Measurements from ENCODE around the gene SPNS2.

SPNS2 gene

DNA sequence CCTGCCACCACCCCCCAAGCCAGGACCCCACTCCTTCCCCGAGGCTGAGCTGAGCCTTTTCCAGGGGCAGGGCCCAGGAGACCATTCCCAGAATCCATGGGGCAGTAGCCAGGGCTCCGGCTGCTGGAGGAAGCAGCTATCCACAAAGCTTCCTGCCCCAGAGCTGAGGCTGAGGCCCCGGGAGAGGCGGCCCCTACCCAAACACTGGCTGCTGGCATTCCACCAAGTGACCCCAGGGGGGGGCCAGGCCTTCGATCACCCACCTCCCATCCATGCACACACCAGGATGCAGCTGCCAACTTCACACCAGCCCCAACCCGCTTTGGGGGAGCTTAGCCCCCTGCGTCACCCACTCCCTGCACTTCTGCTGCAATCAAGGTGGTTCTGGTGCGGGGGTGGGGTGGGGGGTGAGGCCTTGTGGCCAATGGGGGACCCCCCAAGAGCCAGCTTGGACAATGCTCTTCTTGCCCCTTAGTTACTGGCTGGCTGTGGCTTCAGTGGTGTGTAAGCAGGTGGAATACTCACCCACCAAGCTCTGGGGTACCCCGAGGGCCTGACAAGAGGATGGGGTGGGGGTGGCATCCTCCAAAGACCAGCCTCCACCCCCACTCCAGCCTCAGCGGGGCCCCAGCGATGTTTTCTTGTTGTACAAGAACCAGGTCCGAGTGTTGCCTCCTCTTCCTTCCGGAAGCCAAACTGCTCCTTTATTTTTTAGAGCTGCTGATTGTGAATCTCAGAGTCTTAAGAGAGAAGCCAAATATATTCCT, 39.7 kb downstream of the SPNS2 start:
- no peak for DNase-seq

GRCh38 chr17:4539025-4539424, 40.3 kb downstream of the SPNS2 start:
- DNase-seq = no peak

DNA sequence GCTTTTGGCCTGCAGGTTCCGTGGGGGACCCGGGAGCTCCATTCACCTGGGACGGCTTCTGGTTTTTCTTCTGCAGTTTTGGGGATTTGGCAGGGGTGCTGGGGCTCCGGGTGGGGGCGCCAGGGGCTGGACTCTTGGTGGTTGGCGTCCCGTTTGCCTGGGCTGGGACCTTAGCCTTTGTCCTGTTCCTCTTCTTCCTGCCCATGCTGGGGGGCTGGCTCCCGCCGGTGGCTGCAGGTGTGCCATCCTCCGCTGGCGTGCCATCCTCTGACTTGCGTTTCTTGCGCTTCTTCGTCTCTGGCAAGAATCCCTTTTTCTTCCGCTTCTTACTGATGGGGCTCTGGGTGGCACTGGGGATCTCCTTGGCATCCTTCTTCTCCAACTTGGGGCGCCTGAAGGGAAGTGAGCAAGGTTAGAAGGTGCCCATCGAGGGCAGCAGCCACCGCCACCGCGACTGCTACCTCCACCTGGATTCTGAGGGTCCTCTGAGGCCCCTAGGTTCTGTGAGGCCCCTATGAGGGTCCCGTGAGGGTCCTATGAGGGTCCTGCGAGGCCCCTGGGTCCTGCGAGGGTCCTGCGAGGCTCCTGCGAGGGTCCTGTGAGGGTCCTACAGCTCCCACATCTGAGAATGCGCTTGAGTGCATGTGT, 41.0 kb downstream of the SPNS2 start:
- no peak for DNase-seq

GRCh38 chr17:4540224-4540651, 41.6 kb downstream of the SPNS2 start:
- DNase-seq = no peak

- DNase-seq = no peak
Measured at GRCh38 chr17:4540687-4541327, 42.1 kb downstream of the SPNS2 start.

- no peak for DNase-seq
Measured at GRCh38 chr17:4541328-4542002, 42.8 kb downstream of the SPNS2 start.

DNA sequence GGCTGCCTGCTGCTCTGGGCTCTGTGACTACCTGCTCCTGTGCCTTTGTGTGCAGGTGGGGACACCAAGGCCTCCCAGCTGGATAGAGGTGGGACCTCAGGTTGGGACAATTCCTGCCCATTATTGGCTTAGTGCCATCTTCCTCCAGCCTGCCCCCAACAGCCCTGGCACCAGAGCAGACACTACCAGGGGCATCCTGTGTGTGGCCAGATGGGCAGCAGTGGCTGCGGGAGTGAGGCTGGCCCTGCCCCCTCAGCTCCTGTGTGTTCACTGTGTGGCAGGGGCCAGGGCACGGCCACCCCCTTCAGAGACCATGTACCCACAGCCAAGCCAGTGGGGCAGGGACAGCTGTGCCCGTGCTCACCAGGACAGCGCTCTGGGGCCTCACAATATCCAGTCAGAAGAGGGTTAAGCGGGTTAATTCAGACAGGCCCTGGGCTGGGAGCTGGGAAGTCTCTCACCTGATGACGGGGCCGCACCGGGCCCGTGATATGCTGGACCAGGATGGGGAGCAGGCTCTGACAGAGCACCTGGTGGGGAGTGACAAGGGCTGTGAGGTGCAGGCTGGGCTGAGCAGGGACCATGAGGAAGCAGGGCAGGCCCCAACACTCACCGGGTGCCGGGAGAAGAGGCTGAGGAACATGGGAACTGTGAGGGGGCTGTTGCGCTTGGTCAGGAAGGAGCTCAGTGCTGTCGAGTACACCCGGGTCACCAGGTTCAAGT, 43.5 kb downstream of the SPNS2 start:
- no peak for DNase-seq

- DNase-seq = no peak
Measured at GRCh38 chr17:4542726-4543191, 44.1 kb downstream of the SPNS2 start.

DNA sequence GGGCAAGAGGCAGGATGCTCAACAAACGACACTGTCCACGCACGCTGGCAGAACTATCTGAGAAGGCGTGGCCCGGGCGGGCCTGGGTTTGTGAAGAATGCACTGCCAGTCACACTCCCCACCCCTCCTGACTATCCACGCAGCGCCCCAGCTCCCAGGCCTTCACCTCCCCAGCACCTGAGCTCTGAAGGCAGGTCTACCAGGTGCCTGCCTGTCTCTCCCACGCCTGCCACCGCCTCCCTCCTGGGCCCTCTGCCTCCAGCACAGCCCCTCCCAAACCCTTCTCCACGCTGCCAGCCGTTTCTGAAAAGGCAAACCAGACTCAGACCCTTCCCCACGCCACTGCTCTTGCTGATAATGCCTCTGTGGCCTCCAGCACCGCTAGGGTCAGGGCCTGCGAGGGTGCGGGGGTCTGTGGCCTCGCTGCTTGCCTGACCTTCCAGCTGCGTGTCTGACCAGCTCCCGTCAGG, 44.9 kb downstream of the SPNS2 start:
- no peak for DNase-seq

GRCh38 chr17:4544135-4544950, 45.7 kb downstream of the SPNS2 start:
- DNase-seq = no peak

- no peak for DNase-seq
Measured at GRCh38 chr17:4544951-4545216, 46.2 kb downstream of the SPNS2 start.

- DNase-seq = no peak
Measured at GRCh38 chr17:4545217-4545951, 46.7 kb downstream of the SPNS2 start.

DNA sequence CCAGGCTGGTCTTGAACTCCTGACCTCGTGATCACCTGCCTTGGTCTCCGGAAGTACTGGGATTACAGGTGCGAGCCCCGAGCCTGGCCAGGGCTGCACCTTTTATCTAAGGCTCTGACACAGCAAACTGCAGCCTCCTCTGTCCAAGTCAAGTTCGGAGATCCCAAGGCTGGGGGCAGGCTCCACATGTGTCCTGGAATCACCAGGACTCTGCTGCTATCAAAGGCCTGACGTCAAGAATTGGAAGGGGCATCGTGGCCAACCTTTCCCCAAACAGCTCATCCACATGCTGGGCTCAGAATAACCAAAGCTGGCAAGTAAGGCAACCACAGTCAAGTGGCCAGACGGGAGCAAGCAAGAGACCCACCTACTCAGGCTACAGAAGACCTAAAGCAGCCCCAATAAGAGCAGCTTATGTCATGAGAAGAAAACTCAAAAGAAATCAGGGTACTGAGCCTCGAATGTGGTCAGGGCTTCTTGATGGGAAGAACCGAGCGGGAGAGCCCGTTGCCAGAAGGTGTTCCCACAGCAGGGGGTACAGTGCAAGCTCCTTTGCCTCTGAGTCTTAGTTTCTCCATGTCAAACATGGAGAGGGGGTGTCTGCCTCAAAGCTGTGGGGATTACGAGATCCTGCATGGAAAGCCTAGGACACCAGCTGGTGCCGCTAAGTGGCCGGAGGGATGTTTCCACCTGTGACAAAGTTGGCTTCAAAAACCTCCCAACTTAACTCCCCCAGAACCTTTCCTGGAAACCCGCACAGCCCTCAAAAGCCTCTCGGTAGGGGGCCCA, 48.6 kb downstream of the SPNS2 start:
- DNase-seq = no peak

DNA sequence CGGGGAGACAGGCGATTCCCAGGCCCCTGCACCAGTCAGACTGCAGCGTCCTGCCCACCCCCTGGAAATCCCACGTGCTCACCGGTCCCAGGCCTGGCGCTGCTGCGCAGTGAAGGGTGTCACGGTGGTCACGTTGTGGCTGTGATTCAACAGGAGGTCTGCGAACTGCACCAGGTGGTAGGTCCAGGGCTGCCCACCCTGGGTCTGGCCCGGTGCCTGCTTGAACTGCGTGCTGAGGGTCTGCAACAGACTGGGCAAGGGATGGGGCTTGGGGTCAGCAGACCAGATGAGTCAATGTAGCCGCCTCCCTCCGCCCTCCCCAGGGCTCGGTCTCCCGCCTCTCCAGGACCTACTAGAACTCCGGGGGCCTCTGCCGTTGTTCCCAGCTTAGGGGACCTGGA, 49.4 kb downstream of the SPNS2 start:
- no peak for DNase-seq

DNA sequence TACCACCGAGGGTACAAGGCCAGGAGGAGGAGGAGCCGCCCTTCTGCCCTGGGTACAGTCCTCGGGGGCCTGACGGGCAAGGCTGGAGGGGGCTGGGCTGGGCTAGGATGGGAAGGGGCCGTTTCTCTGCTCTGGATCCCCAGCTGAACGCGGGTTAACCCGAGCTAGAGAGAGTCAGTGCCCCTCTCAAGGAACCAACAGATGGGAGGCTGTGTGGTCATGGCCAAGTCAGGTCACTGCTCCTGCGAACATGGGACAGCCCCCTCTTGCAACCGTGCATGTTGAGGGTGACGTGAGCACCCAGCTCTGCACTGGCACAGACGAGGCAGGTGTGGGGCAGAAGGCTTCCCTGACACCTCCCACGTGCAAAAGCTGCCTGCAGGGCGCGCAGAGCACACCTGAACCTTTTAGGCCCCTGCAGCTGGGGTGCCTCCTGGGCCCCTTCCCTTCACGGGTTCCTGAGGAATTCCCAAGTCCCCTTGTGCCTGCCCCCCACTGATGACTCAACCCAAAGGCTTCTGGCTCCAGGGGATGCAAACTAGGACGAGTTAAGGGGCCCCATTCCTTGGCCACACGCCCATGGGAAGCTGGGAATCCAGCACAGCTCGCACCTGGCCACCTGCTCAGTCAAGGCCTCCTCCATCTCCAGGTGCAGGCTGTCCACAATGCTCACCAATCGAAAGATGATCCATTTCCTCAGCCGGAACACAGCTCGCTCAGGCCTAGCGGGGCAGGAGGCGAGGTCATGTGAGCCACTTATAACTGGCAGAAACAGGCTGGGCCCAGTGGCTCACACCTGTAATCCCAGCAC, 50.2 kb downstream of the SPNS2 start:
- DNase-seq = no peak

DNA sequence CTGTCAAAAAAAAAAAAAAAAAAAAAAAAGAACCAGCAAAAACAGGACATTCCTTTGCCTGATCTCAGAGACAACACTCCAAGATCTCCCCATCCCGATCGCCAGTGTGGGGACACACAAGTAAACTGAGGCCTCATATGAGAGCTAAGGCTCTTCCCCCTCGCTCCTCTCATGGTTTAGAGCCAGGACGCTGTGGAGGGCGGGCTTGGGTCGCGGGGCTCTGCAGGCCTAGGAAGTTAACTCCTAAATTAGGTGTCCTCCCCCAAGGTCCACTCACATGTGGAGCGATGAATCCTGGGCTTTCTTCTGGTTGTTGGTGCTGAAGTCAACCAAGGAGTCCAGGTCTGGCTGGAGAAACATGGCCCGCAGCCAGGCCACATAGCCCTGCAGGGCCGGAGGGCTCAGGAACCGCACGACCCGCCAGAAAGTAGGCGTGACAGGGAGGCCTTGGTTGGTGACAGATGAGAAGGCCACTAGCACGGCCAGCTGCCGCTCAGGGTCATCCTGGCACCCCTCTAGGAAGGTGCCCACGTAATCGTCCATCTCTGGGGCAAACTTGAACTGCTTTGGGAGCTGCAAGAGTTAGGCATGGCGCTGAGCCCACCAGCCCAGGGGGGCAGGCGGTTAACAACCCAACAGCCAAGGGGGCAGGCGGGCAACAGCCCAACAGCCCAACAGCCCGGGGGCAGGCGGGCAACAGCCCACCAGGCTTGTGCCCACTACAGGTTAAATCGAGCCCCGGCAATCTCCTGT, 51.3 kb downstream of the SPNS2 start:
- DNase-seq = no peak

GRCh38 chr17:4550534-4551039, 51.9 kb downstream of the SPNS2 start:
- DNase-seq = no peak

GRCh38 chr17:4551141-4551540, 52.5 kb downstream of the SPNS2 start:
- DNase-seq = no peak
